NCI-H1436 treated with DMSO at 0.1 percent for 48 hours (cell line): ENCODE measurements around the gene YBX2.

Experiments
- DNase-seq: peaks from one replicate; lab custom pipeline; 2025; lab: John Stamatoyannopoulos, UW

The YBX2 gene

GRCh38 chr17:7243453-7243729 is 51.0 kb downstream of the YBX2 start:
- no peak for DNase-seq

- DNase-seq = peak; percentile 81
Observed at GRCh38 chr17:7242717-7243452, 51.6 kb downstream of the YBX2 start.

DNA sequence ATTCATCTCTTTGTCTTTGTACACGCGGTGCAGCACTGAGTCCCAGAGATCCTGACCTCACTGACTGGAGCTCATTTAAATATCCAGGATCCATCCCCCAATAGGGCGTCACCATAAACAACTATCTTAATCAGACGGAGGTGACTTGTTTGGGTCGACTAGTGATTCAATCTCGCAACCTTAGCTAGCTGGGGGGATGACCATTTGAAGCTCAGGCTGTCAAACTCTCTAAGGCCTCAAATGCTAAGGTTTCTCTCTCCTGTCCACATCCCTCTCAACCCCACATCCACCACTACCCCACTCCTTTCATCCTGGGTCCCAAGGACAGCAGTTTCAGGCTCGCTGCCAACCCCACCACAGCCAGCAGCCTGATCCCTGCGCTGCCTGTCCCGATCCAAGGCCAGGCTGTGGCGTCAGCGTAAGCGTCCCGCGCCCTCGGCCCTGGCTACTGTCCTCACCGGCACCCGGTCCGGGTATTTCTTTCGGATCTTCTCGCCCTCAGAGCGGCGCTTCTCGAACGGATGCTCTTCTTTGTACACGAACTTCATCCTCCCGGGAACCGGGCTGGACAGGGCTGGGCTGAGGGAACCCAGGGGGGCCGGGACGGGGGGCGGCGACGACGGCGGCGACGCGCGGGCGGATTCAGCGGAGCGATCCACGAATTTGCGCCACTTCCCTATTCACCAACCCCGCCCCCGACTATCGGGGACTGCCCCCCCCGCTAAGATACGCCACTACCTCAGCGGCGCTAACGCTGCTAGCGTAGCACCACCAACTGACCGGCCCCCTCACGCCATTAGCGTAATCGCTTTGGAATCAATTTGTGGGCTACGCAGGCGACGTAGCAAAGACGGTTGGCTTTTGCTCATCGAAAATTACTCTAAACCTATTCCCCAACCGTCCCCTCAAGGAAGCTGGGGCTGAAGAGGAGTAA is 52.4 kb downstream of the YBX2 start, which contains the start of gene GABARAP:
TSS of gene GABARAP (minus strand) at position 667 of the 934 bp plus-strand sequence. CDS start at position 548, 119 bp downstream.
- peak; percentile 63 for DNase-seq

GRCh38 chr17:7241090-7241733 is 53.2 kb downstream of the YBX2 start:
- no peak for DNase-seq

DNA sequence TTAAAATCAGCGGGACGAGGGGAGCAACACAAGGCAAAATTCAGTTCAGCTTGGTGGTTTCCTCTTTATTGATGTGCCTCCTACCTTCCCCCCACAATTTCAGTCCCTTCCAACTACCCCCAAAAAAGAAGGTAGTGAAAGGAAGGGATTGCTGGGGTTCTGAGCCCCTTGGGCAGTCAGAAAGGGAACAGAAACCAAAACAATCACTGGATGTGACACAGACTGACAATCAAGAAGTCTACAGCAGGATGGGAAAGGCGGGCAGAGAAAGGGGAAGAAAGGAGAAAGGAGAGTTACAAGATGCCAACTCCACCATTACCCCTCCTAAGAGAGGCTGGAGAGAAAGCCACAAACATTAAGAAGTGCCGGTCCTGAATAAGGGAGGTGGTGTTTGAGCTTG is 54.1 kb downstream of the YBX2 start:
- DNase-seq = no peak

GRCh38 chr17:7239091-7240027 is 55.1 kb downstream of the YBX2 start, which contains the start of gene PHF23:
TSS of gene PHF23 (minus strand) at chr17:7239457. CDS start at chr17:7239279, 178 bp downstream.
- DNase-seq = peak; percentile 97

DNA sequence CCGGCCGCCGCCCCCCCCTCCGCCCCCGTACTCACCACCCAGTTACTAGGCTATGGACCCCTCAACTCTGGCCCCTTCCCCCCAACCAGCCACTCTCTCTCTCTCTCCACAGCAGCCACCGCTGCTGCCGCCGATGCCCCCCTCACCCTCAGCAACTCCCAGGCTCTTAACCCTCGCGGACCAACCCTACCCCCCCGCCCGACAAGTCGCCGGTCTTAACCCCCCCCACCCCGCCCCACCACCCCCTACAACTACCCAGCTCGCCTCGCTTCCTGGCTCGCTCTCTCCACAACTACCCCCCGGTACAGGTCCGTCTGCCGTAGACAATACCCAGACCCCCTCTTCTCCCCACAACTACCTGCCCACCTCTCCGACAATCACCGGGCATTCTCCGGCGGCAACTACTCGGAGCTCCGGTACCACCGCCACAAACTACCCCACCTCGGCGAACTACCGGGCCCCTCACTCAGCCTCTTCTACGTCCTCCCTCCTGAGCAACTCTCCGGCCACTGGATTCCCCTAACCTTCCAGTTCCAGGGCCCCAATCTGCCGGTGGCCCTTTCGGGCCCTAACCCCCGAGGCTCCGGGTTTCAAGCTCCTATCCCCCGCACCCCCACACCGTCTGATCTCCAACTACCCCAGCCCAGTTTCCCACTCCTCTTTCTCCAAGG is 55.9 kb downstream of the YBX2 start:
- no peak for DNase-seq
